ENCODE measurements around the gene MXD1.

Gene MXD1

DNA sequence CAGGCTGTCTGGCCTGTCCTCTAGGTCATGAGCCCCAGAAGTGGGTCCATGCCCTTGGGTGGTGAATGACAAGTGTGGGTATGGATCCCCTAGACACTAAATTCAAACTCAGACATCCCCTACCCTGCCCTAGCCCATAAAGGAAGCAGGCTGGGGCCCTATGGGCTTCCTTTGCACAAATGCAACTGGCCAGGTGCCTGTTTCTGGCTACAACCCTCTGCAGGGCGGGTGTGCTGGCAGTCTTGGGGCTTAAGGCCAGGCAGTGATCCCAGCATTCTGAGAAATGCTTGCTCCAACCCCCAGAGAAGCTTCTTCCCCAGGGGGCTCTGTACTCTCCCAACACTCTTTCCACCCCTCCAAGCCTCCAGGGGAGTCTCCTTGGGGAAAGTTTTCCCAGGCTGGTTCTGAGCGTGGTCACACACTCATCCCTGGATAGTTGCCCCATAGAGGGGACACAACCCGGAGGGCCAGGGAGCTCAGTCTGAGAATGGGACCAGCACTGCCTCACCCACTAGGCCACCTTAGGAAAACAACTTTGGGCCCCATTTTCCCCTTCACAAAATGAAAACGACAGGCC, 63.1 kb downstream of the MXD1 start:
- no peak for DNase-seq (ENCODE audit: low read depth)

DNA sequence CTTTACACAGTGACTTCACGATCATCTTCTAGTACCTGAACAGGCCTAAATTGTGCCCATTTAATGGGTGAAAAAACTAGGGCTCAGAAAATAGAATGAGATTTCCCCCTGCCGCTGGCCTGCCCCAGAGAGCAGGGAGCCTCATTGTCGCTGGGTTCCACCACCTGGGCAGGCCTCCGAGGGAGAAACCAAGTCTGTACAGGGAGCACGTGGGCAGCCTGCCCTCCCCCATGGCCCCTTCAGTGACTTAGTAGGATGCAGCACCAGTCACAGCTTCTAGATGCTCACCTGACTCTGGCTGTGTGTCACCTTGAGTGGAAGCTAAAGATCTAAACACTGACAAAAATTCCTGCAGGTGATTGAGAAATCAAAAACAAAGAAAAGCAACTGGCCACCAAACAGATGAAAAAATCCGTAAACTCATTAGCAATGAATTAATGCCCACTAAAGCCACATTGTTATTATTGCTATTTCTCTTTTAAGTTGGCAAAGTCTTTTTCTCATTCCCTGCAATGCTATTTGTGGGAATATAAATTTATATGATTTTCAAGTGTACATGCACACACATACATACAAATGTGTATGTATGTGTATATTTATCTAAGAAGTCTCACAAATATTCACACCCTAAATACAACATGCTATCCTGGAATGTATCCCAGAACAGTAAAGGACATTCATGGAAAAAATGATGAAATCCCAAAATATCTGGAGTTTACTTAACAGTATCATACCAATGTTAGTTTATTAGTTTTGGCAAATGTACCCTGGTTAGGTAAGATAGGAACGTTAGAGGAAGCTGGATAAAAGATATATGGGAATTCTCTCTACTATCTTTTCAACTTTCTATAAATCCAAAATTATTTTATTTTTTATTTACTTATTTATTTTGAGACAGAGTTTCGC, 65.2 kb downstream of the MXD1 start:
- peak; percentile 24 for DNase-seq (ENCODE audit: low read depth)

DNA sequence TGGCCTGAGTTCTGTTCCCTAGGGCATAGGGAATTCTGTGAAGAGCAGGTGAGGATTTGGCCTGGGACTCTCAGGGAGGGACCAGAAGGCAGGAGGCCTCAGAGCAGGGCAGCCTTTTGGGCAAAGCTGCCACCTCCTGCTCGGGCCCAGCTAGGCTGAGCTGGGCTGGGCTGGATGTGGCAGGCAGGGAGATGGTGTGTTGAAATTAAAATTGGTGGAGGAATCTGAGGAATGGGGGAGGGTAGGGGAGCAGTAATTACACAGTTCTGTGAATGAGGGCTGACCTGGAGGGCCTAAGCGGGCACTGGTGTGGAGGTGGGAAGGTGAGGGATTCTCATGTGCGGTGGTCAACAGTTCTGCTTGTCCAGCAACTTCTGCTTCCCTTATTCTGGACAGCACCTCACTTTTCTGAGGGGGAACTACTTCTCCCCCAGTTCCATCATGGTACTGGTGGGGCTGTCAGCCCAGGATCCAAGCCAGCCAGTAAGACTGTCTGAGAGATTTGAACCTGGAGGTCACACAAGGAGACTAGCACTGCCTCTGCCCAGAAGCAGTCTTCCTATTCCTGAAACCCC, 68.6 kb downstream of the MXD1 start:
- DNase-seq (ENCODE audit: low read depth) = no peak

DNA sequence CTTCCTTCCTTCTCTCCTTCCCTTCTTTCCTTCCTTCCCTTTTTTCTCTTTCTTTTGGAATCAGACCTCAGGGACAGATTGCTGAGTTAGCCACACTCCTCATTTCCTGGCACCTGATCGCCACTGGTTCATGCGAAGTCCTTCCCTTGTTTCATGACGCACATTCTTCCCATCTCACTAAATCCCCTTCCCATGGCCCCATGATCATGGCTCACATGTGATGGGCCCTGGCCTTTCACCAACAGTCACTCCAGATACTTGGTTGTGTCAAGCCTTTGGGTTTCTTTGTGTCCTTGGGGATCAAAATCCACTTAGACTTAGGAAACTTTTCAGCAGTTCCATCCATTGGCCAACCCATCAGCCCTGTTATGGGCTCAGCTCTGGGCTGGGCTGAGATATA, 70.3 kb downstream of the MXD1 start:
- DNase-seq (ENCODE audit: low read depth) = no peak

DNA sequence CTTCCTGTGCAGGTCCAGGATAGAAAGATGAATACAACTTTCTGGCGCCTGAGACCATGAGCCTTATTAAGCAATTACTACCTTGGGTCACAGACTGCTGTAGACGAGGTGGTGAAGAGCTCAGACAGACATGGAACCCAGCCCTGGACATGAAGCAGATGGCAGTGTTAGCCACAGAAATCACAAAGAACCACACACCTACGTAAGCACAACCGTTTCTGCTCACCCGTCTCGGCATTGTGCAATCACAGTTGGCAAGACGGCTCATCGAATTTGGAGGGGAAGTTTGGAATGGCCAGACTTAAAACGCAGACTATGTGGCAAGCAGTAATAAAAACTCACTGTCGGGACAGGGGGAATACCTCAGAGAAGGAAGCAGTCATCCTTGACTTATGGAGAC, 70.8 kb downstream of the MXD1 start:
- DNase-seq (ENCODE audit: low read depth) = peak; percentile 9

DNA sequence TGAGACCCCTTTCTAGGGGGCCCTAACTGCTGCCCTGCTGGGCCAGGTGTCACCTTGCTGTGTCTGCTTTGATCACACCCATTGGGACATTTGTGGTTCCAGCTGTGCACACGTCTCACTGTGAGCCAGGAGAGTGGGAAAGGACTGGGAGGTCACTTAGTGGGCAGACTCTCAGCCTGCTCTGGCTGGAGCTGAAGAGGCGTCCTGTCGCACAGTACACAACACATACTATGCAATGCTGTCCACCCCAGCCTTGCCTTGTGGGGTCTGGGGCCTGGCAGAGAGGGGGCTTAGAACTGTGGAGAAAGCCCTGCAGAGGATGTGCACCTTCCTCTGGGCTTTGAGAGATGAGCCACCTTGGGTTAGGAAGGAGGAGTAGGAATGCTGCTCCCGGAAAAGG, 71.8 kb downstream of the MXD1 start:
- DNase-seq (ENCODE audit: low read depth) = no peak

DNA sequence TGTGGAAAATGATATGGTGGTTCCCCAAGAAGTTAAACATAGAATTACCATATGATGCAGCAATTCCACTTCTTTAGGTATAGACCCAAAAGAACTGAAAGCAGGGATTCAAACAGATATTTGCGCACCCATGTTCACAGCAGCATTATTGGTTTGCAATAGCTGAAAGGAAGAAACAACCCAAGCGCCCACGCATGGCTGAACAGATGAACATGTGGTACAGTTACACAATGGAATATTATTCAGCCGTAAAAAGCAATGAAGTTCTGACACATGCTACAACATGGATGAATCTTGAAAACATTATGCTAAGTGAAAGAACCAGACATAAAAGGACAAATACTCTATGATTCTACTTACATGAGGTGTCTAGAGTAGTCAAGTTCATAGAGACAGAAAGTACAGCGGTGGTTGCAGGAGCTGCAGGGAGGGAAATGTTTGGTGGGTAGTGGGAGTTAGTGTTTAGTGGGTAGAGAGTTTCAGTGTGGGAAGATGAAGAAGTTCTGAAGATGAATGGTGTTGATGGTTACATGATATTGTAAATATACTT, 73.3 kb downstream of the MXD1 start:
- no peak for DNase-seq (ENCODE audit: low read depth)

DNA sequence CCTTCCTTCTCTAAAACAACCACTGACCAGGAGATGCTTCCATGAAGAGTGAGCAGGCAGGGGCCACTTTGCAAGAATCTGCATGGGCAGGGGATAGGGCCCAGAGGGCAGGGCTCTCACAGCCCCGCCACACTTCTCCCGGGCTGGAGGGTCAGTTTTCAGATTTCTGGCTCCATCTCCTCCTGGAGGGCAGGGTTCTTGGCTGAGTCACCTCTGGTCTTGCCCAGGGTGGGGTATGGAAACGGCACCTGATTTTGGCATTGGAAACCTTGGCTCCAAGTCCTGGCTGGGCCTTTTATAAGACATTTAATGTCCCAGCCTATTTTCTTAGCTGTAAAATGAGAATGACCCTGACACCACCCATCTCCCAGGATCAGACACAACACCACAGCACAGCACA, 74.1 kb downstream of the MXD1 start:
- DNase-seq (ENCODE audit: low read depth) = no peak

DNA sequence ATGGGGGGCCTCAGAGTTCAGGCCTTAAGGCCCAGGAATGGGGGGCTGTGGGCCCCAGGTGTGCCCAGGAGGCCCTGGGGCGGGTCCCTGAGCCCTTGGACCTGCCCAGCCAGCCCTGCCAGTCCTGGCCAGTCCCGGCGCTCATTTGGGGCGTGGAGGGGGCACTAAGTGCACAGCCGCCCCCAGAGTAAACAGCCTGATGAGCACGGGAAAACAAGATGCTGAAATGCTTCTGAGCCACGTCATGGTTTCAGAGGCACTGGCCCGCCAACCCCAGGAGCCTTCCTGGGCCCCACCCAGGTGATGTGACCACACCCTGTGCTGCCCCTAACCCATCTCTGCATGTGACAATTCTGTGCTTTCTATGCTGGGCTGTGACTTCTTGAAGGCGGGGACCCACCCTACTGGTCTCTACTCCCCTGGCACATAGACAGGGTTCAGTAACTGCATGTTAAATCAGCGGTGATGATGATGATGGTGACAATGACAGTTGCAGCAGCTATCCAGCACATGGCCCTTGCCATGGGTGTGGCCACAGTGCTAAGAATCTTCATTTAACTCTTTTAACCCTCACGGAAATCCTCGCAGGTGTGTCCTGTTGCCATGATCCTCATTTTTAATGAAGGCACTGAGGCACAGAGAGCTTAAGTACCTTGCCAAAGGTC, 74.7 kb downstream of the MXD1 start:
- no peak for DNase-seq (ENCODE audit: low read depth)
